Measurements from ENCODE around the gene TBPL2. TPM values are rescaled to one million over a fixed set of nuclear protein-coding genes. Genes with fewer than 3 reads are reported as not detected.

Gene TBPL2
- total and polyA plus RNA-seq, 8 donors = not detected

Other genes with a start within 250 kb of the TBPL2 start
- under 1 TPM in 4 of 6 donors, not detected in 2; 0.12 to 0.90 (median 0.47) TPM for gene DLGAP5, start 249.0 kb downstream of the TBPL2 start, total RNA-seq
- not detected for gene DLGAP5, start 249.0 kb downstream of the TBPL2 start, polyA plus RNA-seq
- 10 to 100 TPM in 2 of 6 donors, 1 to 10 TPM in 4; 8.2 to 19.7 (median 9.5) TPM for gene FBXO34, start 169.2 kb downstream of the TBPL2 start, total RNA-seq
- 1 to 10 TPM; 4.6 to 7.3 TPM for gene FBXO34, start 169.2 kb downstream of the TBPL2 start, polyA plus RNA-seq
- 1 to 10 TPM; 3.0 to 5.6 (median 4.2) TPM for gene ATG14, start 28.8 kb downstream of the TBPL2 start, total RNA-seq
- gene ATG14, start 28.8 kb downstream of the TBPL2 start, polyA plus RNA-seq = 1 to 10 TPM; 5.4 to 8.1 TPM
- 10 to 100 TPM; 66.4 to 98.1 (median 74.7) TPM for gene KTN1, start 139.6 kb upstream of the TBPL2 start, total RNA-seq
- gene KTN1, start 139.6 kb upstream of the TBPL2 start, polyA plus RNA-seq = 10 to 100 TPM; 29.0 to 58.7 TPM